Liver (tissue), 9 donors: ENCODE data around the gene DSTN. TPM values are rescaled to one million over a fixed set of nuclear protein-coding genes. Genes with fewer than 3 reads are reported as not detected.

ENCODE experiments used
- DNase-seq: peaks from one replicate; pipeline ENCODE4 v3.0.0-alpha.2; 2017; ENCODE audit warnings: low spot score
- H3K27ac ChIP-seq, 2 donors: one replicate each; pipeline ENCODE4 v1.7.0; 2013; ENCODE audit warnings: inconsistent platforms in 2 of 2, low read length in 2 of 2, control low read depth in 1 of 2, low read depth in 1 of 2, mild to moderate bottlenecking in 1 of 2
- H3K27me3 ChIP-seq, 4 donors: one replicate each; pipeline versions ENCODE4 v1.6.1 to v1.7.0; 2013; ENCODE audit warnings: low read length in 3 of 4, inconsistent platforms in 1 of 4, mild to moderate bottlenecking in 1 of 4, moderate library complexity in 1 of 4; ENCODE audit not compliant: control insufficient read depth in 4 of 4, insufficient read depth in 4 of 4
- H3K36me3 ChIP-seq, 4 donors: one replicate each; pipeline versions ENCODE4 v1.6.1 to v1.7.0; 2013; ENCODE audit warnings: low read length in 3 of 4, mild to moderate bottlenecking in 3 of 4, low read depth in 1 of 4, moderate library complexity in 1 of 4; ENCODE audit not compliant: control insufficient read depth in 4 of 4, insufficient read depth in 3 of 4
- H3K4me1 ChIP-seq, 4 donors: one replicate each; pipeline versions ENCODE4 v1.6.1 to v1.7.0; 2013; ENCODE audit warnings: low read length in 3 of 4, mild to moderate bottlenecking in 3 of 4, moderate library complexity in 1 of 4; ENCODE audit not compliant: control insufficient read depth in 4 of 4, insufficient read depth in 4 of 4
- H3K4me3 ChIP-seq, 3 donors: one replicate each; pipeline versions ENCODE4 v1.6.1 to v1.7.0; 2013; ENCODE audit warnings: low read length in 3 of 3, control low read depth in 1 of 3, low read depth in 1 of 3, mild to moderate bottlenecking in 1 of 3
- H3K9ac ChIP-seq, 2 donors: one replicate each; pipeline ENCODE4 v1.7.0; 2013; ENCODE audit warnings: low read length in 2 of 2, mild to moderate bottlenecking in 2 of 2, moderate library complexity in 2 of 2, control low read depth in 1 of 2, low read depth in 1 of 2
- H3K9me3 ChIP-seq, 4 donors: one replicate each; pipeline versions ENCODE4 v1.6.1 to v1.7.0; 2013; ENCODE audit warnings: low read length in 3 of 4; ENCODE audit not compliant: control insufficient read depth in 4 of 4
- EGR1 ChIP-seq, 2 donors: IDR thresholded peaks; 2 replicates each; pipeline ENCODE4 v1.6.1; 2016 to 2018; ENCODE audit warnings: antibody characterized with exemption in 2 of 2, low read depth in 2 of 2
- FOXA2 ChIP-seq: IDR thresholded peaks from 2 replicates; pipeline ENCODE4 v1.6.1; 2016; ENCODE audit warnings: antibody characterized with exemption
- JUND ChIP-seq, 2 donors: IDR thresholded peaks; 2 replicates each; pipeline ENCODE4 v1.6.1; 2016; ENCODE audit warnings: antibody characterized with exemption in 2 of 2
- NR2F2 ChIP-seq: IDR thresholded peaks from 2 replicates; pipeline ENCODE4 v1.6.1; 2016; ENCODE audit warnings: antibody characterized with exemption
- RAD21 ChIP-seq, 2 donors: IDR thresholded peaks; 2 replicates each; pipeline ENCODE4 v1.6.1; 2016; ENCODE audit warnings: antibody characterized with exemption in 2 of 2, mild to moderate bottlenecking in 2 of 2
- TAF1 ChIP-seq: conservative IDR thresholded peaks from 2 replicates; pipeline ENCODE4 v1.6.1; 2016; ENCODE audit warnings: antibody characterized with exemption, mild to moderate bottlenecking
- WGBS: extraction: QIAGEN DNeasy Blood & Tissue Kit; methylation state at CpG from one replicate; pipeline ENCODE4 v1.1.7; 2013; 5-methylcytosine and 5-hydroxymethylcytosine counted together
- polyA plus RNA-seq, 2 donors: library from polyadenylated mRNA; stranded (reverse) in 1 of 2; unstranded in 1 of 2; fragments of 200-250 nt in 1 of 2; fragments of >200 nt in 1 of 2; fragmentation: Nextera tagmentation in 1 of 2; extraction: Ambion mirVana in 1 of 2; gene quantifications; one replicate each; pipeline versions ENCODE4 v1.2.1 to v1.2.3, GENCODE V29; 2013 to 2015
- total RNA-seq, 2 donors: library from RNA; depleted of rRNA; stranded (reverse); fragments of >200 nt; gene quantifications; one replicate each; pipeline ENCODE4 v1.2.3, GENCODE V29; 2014
- TF ChIP-seq, protein P1 (sequence below): IDR thresholded peaks from 2 replicates; pipeline ENCODE4 v1.6.1; 2016; ENCODE audit warnings: antibody characterized with exemption
- TF ChIP-seq, protein P2 (sequence below): fragments of 150-350 bp; IDR thresholded peaks from 2 replicates; pipeline ENCODE4 v1.5.1; 2017; ENCODE audit warnings: improper control_type of control experiment, low read depth, low read length; ENCODE audit not compliant: missing input control
- TF ChIP-seq, protein P3 (sequence below): IDR thresholded peaks from 2 replicates; pipeline ENCODE4 v1.6.1; 2016; ENCODE audit warnings: antibody characterized with exemption, mild to moderate bottlenecking
- TF ChIP-seq, protein P4 (sequence below): IDR thresholded peaks from 2 replicates; pipeline ENCODE4 v1.6.1; 2016; ENCODE audit warnings: antibody characterized with exemption
- donor health status: healthy.
- donor health status: healthy.
- donor health status: healthy.
- donor health status: healthy.
- donor health status: healthy.

Gene DSTN
- total and polyA plus RNA-seq, 4 donors: 39.9 to 137 (median 108) TPM

DNA sequence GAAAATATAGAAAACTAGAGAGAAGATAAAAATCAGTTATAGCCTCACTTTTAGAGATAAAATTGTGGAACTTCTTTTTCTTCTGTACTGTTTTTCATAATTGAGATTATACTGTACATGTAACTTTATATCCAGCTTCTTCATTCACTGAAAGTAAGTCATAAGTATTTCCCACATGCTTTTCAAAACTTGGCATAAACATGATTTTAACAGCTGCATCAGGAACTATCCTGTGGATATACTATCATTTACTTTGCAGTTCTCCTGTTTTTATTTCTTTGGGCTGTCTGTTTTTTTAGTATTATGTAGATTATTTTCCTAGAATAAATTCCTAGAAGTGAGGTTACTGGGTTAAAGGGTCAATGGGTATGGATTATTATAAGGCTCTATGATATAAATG, 14.8 kb downstream of the DSTN start:
- Histone ChIP-seq H3K4me1 (peaks cover 0 to 5% (median 2%) of the 10 kb centered on the region in 4 donors), H3K9ac (no peak overlapping the region), H3K4me3 (no peak overlapping the region), H3K27ac (no peak overlapping the region), H3K9me3 (no peaks in the 10 kb centered on the region), H3K27me3 (no peaks in the 10 kb centered on the region), H3K36me3 (peaks cover 0 to 2% (median 0%) of the 10 kb centered on the region in 4 donors)
- DNase-seq: no peak
- no peak for TF ChIP-seq NR2F2
- TF ChIP-seq TAF1: no peak
- TF ChIP-seq, protein P1, sequence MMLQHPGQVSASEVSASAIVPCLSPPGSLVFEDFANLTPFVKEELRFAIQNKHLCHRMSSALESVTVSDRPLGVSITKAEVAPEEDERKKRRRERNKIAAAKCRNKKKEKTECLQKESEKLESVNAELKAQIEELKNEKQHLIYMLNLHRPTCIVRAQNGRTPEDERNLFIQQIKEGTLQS: no peak
- no peak for TF ChIP-seq RAD21 (IDR thresholded peaks at IDR 0.05)
- TF ChIP-seq, protein P2, sequence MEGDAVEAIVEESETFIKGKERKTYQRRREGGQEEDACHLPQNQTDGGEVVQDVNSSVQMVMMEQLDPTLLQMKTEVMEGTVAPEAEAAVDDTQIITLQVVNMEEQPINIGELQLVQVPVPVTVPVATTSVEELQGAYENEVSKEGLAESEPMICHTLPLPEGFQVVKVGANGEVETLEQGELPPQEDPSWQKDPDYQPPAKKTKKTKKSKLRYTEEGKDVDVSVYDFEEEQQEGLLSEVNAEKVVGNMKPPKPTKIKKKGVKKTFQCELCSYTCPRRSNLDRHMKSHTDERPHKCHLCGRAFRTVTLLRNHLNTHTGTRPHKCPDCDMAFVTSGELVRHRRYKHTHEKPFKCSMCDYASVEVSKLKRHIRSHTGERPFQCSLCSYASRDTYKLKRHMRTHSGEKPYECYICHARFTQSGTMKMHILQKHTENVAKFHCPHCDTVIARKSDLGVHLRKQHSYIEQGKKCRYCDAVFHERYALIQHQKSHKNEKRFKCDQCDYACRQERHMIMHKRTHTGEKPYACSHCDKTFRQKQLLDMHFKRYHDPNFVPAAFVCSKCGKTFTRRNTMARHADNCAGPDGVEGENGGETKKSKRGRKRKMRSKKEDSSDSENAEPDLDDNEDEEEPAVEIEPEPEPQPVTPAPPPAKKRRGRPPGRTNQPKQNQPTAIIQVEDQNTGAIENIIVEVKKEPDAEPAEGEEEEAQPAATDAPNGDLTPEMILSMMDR: no peak
- no peak for TF ChIP-seq FOXA2
- TF ChIP-seq JUND (IDR thresholded peaks at IDR 0.05): no peak

DNA sequence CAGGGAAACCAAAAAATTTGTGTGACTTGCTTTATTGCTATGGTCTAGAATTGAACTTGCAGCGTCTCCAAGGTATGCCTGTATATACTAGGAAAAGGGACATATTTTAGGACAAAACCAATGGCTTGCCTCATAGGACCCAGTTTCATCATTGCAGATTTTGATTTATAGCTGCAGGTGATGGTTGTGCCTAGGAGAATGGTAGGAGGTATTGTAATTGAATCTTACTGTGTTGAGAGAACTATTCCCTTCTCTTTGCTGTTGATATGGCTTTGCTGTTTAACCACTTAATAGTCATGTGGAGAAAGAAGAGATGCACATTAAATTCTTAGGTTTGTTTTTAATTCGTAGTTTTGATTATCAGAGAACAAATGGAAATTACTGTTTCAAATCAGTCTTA, 16.4 kb downstream of the DSTN start:
- no peaks in the 10 kb centered on the region for H3K9me3 ChIP-seq
- no peak overlapping the region for H3K27ac ChIP-seq
- peaks cover 0 to 8% (median under 1%) of the 10 kb centered on the region in 4 donors for H3K4me1 ChIP-seq
- no peak for DNase-seq
- no peak overlapping the region for H3K4me3 ChIP-seq
- no peak overlapping the region for H3K9ac ChIP-seq
- 94% methylated on average over 2 of the region's 2 CpGs for WGBS
- peaks cover 0 to 2% (median 0%) of the 10 kb centered on the region in 4 donors for H3K36me3 ChIP-seq
- no peak for TF ChIP-seq RAD21 (IDR thresholded peaks at IDR 0.05)
- TF ChIP-seq, protein P2: no peak
- TF ChIP-seq, protein P3, sequence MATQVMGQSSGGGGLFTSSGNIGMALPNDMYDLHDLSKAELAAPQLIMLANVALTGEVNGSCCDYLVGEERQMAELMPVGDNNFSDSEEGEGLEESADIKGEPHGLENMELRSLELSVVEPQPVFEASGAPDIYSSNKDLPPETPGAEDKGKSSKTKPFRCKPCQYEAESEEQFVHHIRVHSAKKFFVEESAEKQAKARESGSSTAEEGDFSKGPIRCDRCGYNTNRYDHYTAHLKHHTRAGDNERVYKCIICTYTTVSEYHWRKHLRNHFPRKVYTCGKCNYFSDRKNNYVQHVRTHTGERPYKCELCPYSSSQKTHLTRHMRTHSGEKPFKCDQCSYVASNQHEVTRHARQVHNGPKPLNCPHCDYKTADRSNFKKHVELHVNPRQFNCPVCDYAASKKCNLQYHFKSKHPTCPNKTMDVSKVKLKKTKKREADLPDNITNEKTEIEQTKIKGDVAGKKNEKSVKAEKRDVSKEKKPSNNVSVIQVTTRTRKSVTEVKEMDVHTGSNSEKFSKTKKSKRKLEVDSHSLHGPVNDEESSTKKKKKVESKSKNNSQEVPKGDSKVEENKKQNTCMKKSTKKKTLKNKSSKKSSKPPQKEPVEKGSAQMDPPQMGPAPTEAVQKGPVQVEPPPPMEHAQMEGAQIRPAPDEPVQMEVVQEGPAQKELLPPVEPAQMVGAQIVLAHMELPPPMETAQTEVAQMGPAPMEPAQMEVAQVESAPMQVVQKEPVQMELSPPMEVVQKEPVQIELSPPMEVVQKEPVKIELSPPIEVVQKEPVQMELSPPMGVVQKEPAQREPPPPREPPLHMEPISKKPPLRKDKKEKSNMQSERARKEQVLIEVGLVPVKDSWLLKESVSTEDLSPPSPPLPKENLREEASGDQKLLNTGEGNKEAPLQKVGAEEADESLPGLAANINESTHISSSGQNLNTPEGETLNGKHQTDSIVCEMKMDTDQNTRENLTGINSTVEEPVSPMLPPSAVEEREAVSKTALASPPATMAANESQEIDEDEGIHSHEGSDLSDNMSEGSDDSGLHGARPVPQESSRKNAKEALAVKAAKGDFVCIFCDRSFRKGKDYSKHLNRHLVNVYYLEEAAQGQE: no peak
- TF ChIP-seq EGR1 (IDR thresholded peaks at IDR 0.05; ENCODE audit: low read depth in 2 of 2): no peak
- H3K27me3 ChIP-seq: no peaks in the 10 kb centered on the region

DNA sequence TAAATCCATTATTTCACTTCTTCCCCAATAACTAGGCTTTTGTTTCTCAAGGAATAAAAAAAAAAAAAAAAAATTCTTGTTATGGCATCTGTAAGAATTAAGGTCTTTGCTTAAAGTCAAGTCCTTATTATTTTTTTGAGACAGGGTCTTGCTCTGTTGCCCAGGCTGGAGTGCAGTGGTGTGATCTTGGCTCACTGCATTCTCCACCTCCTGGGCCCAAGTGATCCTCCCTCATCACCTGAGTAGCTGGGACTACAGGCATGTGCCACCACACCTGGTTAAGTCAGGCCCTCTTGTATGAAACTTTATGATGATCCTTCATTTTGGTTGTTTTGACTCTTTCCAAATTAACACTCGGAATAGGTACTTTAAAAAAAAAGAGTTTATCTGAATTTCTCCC, 17.3 kb downstream of the DSTN start:
- Histone ChIP-seq H3K9me3 (no peaks in the 10 kb centered on the region), H3K27me3 (no peaks in the 10 kb centered on the region), H3K4me3 (no peak overlapping the region), H3K27ac (no peak overlapping the region), H3K4me1 (peaks cover 0 to 8% (median under 1%) of the 10 kb centered on the region in 4 donors), H3K36me3 (peaks cover 0 to 2% (median 0%) of the 10 kb centered on the region in 4 donors), H3K9ac (no peak overlapping the region)
- 97% methylated on average over 1 of the region's 1 CpG for WGBS
- no peak for DNase-seq
- no peak for TF ChIP-seq EGR1 (IDR thresholded peaks at IDR 0.05; ENCODE audit: low read depth in 2 of 2)
- TF ChIP-seq, protein P3: no peak
- TF ChIP-seq, protein P4, sequence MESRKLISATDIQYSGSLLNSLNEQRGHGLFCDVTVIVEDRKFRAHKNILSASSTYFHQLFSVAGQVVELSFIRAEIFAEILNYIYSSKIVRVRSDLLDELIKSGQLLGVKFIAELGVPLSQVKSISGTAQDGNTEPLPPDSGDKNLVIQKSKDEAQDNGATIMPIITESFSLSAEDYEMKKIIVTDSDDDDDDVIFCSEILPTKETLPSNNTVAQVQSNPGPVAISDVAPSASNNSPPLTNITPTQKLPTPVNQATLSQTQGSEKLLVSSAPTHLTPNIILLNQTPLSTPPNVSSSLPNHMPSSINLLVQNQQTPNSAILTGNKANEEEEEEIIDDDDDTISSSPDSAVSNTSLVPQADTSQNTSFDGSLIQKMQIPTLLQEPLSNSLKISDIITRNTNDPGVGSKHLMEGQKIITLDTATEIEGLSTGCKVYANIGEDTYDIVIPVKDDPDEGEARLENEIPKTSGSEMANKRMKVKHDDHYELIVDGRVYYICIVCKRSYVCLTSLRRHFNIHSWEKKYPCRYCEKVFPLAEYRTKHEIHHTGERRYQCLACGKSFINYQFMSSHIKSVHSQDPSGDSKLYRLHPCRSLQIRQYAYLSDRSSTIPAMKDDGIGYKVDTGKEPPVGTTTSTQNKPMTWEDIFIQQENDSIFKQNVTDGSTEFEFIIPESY: no peak
- no peak for TF ChIP-seq TAF1
